Duodenal mucosa (tissue), 2 donors: ENCODE data around the gene MYO1C.
"Not testable (repeated sequence)": the region's sequence is repeated elsewhere in the genome, so short reads cannot be mapped to it uniquely, and the experiment has no call there.

Source experiments
- H3K27ac ChIP-seq: one replicate; pipeline ENCODE4 v1.7.0; 2013; ENCODE audit warnings: low read depth, low read length
- H3K27me3 ChIP-seq, 2 donors: one replicate each; pipeline ENCODE4 v1.7.0; 2013; ENCODE audit warnings: low read length in 2 of 2, control low read depth in 1 of 2; ENCODE audit not compliant: insufficient read depth in 2 of 2, control insufficient read depth in 1 of 2
- H3K36me3 ChIP-seq, 2 donors: one replicate each; pipeline ENCODE4 v1.7.0; 2013; ENCODE audit warnings: low read length in 2 of 2, control low read depth in 1 of 2; ENCODE audit not compliant: insufficient read depth in 2 of 2, control insufficient read depth in 1 of 2
- H3K4me1 ChIP-seq, 2 donors: one replicate each; pipeline ENCODE4 v1.7.0; 2013; ENCODE audit warnings: low read length in 2 of 2, control low read depth in 1 of 2; ENCODE audit not compliant: insufficient read depth in 2 of 2, control insufficient read depth in 1 of 2
- H3K4me3 ChIP-seq, 2 donors: one replicate each; pipeline ENCODE4 v1.7.0; 2013; ENCODE audit warnings: low read length in 2 of 2, low read depth in 1 of 2
- H3K9ac ChIP-seq, 2 donors: one replicate each; pipeline ENCODE4 v1.7.0; 2013; ENCODE audit warnings: low read length in 2 of 2, low read depth in 1 of 2
- H3K9me3 ChIP-seq, 2 donors: one replicate each; pipeline ENCODE4 v1.7.0; 2013; ENCODE audit warnings: low read length in 2 of 2, control low read depth in 1 of 2; ENCODE audit not compliant: control insufficient read depth in 1 of 2

Gene MYO1C, protein sequence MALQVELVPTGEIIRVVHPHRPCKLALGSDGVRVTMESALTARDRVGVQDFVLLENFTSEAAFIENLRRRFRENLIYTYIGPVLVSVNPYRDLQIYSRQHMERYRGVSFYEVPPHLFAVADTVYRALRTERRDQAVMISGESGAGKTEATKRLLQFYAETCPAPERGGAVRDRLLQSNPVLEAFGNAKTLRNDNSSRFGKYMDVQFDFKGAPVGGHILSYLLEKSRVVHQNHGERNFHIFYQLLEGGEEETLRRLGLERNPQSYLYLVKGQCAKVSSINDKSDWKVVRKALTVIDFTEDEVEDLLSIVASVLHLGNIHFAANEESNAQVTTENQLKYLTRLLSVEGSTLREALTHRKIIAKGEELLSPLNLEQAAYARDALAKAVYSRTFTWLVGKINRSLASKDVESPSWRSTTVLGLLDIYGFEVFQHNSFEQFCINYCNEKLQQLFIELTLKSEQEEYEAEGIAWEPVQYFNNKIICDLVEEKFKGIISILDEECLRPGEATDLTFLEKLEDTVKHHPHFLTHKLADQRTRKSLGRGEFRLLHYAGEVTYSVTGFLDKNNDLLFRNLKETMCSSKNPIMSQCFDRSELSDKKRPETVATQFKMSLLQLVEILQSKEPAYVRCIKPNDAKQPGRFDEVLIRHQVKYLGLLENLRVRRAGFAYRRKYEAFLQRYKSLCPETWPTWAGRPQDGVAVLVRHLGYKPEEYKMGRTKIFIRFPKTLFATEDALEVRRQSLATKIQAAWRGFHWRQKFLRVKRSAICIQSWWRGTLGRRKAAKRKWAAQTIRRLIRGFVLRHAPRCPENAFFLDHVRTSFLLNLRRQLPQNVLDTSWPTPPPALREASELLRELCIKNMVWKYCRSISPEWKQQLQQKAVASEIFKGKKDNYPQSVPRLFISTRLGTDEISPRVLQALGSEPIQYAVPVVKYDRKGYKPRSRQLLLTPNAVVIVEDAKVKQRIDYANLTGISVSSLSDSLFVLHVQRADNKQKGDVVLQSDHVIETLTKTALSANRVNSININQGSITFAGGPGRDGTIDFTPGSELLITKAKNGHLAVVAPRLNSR

GRCh38 chr17:1492249-1493206 is at the start of gene MYO1C:
Gene MYO1C (minus strand): TSS chr17:1492686. CDS start chr17:1492487, 199 bp downstream.
- Histone ChIP-seq H3K27ac (peak within 1 kb of the TSS; percentile 65), H3K9me3 (no peaks in the 10 kb centered on the region), H3K4me1 (peaks cover 17 to 38% of the 10 kb centered on the region in 2 donors), H3K27me3 (no peaks in the 10 kb centered on the region), H3K36me3 (peaks cover 15 to 23% of the 10 kb centered on the region in 2 donors), H3K9ac (peak within 1 kb of the TSS; percentile 66 to 71), H3K4me3 (peak within 1 kb of the TSS; percentile 50 to 64)

DNA sequence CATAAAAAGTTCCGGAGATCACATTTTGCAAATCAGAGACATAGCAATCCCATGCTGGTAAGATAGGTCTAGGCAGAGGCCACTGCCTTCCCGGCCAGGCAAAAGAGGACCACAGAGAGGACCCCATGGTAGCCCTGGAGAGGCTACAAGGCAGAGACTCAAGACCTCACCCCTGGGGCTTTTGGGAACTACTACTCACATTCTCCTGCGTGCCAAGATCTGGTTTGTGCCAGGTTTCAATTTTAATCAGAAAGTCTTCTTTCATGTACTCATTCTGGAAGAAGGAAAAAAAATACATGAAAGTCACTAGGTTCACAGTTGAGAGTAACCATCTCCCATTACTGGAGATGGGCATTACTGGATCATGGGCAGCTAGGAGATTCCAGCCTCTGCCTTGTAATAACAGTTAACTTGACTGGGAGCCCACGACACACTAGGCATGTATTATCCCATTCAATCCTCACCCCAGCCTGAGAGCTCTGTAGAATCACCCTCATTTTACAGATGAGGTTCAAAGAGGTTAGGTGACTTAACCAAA is 49.0 kb upstream of the MYO1C start:
- Histone ChIP-seq H3K9ac (no peak overlapping the region), H3K9me3 (no peaks in the 10 kb centered on the region), H3K36me3 (peaks cover 42 to 65% of the 10 kb centered on the region in 2 donors), H3K27ac (no peak overlapping the region), H3K4me3 (no peak overlapping the region), H3K4me1 (peaks cover 9 to 11% of the 10 kb centered on the region in 2 donors), H3K27me3 (no peaks in the 10 kb centered on the region)

DNA sequence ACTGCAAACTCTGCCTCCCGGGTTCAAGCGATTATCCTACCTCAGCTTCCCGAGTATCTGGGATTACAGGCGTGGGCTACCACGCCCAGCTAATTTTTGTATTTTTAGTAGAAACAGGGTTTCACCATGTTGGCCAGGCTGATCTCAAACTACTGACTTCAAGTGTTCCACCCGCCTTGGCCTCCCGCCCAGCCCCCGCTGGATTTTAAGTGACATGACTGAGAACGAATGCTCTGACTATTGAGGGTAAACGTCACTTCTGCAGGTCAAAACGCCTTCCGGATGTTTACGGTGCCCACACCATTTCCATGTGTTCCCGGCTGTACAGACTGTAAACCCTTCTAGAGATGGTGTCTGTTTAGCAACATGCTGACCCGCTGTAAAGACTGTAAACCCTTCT is 47.3 kb upstream of the MYO1C start:
- Histone ChIP-seq H3K9ac (no peak overlapping the region), H3K27ac (no peak overlapping the region), H3K9me3 (no peaks in the 10 kb centered on the region), H3K27me3 (no peaks in the 10 kb centered on the region), H3K36me3 (peaks cover 49 to 69% of the 10 kb centered on the region in 2 donors), H3K4me1 (no peaks in the 10 kb centered on the region), H3K4me3 (no peak overlapping the region)

GRCh38 chr17:1535737-1536136 is 43.3 kb upstream of the MYO1C start:
- Histone ChIP-seq H3K36me3 (peaks cover 50 to 80% of the 10 kb centered on the region in 2 donors), H3K27me3 (no peaks in the 10 kb centered on the region), H3K4me1 (peaks cover 0 to 3% of the 10 kb centered on the region in 2 donors), H3K9ac (no peak overlapping the region), H3K9me3 (no peaks in the 10 kb centered on the region), H3K4me3 (no peak overlapping the region), H3K27ac (no peak overlapping the region)

DNA sequence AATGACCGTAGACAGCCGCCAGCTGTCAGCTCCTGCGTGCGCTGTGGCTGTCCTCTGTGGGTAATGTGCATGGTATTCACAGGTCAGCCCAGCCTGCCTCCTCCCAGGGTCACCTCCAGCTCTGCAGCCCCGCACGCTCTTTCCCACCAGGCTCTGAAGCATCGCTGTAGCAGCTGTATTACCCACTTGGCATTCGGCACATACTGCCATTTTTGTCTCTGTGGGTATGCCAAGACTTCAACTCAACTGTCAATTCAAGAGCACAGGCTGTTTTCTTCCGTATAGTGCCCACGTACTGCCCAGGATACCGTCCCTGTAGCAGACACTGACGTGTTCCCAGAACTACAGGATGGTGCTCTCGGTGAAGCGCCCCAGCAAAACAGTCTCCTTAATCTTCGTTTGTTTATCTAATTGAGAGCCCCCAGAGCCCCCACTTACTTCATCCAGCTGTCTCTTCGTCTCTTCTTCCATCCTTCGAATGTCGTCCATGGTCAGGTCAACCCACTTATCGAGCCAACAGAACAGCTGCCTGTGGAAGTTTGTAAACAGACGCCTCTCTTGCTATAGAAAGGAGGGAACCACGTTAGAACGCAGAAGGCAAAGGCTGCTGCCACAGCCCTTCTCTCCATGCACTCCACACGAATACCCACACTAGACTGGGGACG is 41.3 kb upstream of the MYO1C start:
- no peaks in the 10 kb centered on the region for H3K9me3 ChIP-seq
- H3K9ac ChIP-seq, result no peak overlapping the region
- peaks cover 47 to 70% of the 10 kb centered on the region in 2 donors for H3K36me3 ChIP-seq
- H3K27ac ChIP-seq, result no peak overlapping the region
- H3K27me3 ChIP-seq, result no peaks in the 10 kb centered on the region
- peaks cover 0 to 3% of the 10 kb centered on the region in 2 donors for H3K4me1 ChIP-seq
- H3K4me3 ChIP-seq, result no peak overlapping the region

- H3K4me1 ChIP-seq, result peaks cover 0 to 3% of the 10 kb centered on the region in 2 donors
- H3K27ac ChIP-seq, result no peak overlapping the region
- no peak overlapping the region for H3K9ac ChIP-seq
- H3K36me3 ChIP-seq, result peaks cover 40 to 69% of the 10 kb centered on the region in 2 donors
- H3K27me3 ChIP-seq, result no peaks in the 10 kb centered on the region
- no peaks in the 10 kb centered on the region for H3K9me3 ChIP-seq
- no peak overlapping the region for H3K4me3 ChIP-seq
These were observed 40.5 kb upstream of the MYO1C start for GRCh38 chr17:1532836-1533602.

- no peak overlapping the region for H3K27ac ChIP-seq
- peaks cover 0 to 3% of the 10 kb centered on the region in 2 donors for H3K4me1 ChIP-seq
- H3K4me3 ChIP-seq, result no peak overlapping the region
- no peaks in the 10 kb centered on the region for H3K27me3 ChIP-seq
- no peak overlapping the region for H3K9ac ChIP-seq
- H3K36me3 ChIP-seq, result peaks cover 32 to 58% of the 10 kb centered on the region in 2 donors
- H3K9me3 ChIP-seq, result no peaks in the 10 kb centered on the region
These were observed 37.4 kb upstream of the MYO1C start for GRCh38 chr17:1529863-1530262.

GRCh38 chr17:1526876-1527275 is 34.4 kb upstream of the MYO1C start:
- H3K36me3 ChIP-seq, result peaks cover 18 to 39% of the 10 kb centered on the region in 2 donors
- not testable (repeated sequence) for H3K4me3 ChIP-seq, H3K27me3 ChIP-seq, H3K4me1 ChIP-seq, H3K9ac ChIP-seq, H3K9me3 ChIP-seq, H3K27ac ChIP-seq
